CD4-positive, alpha-beta memory T cell (primary cell): Measurements from ENCODE around the gene ANKRD11. TPM values are rescaled to one million over a fixed set of nuclear protein-coding genes. Genes with fewer than 3 reads are reported as not detected.

Experiments used
- CTCF ChIA-PET: fragments of 350-600 bp; sonication (Branson Sonifier 250); formaldehyde crosslinking; loops from one replicate; lab custom pipeline; 2021; ENCODE audit warnings: inconsistent platforms; ENCODE audit not compliant: partially characterized antibody; lab: Charles Lee
- POLR2A ChIA-PET: fragments of 350-600 bp; sonication (Branson Sonifier 250); formaldehyde crosslinking; loops from one replicate; lab custom pipeline; 2021; ENCODE audit not compliant: partially characterized antibody; lab: Charles Lee
- DNase-seq, 5 donors: peaks; one replicate each; pipeline versions ENCODE4 v3.0.0 to v3.0.0-alpha.2; 2020 to 2022; ENCODE audit warnings: mixed read lengths in 1 of 5
- H3K27ac ChIP-seq: one replicate; pipeline ENCODE4 v1.7.0; 2013; ENCODE audit warnings: low read depth, low read length
- H3K27me3 ChIP-seq: 2 replicates; pipeline ENCODE4 v1.7.0; 2013; ENCODE audit warnings: mild to moderate bottlenecking, low read length, moderate library complexity; ENCODE audit not compliant: insufficient read depth
- H3K36me3 ChIP-seq: 2 replicates; pipeline ENCODE4 v1.7.0; 2013; ENCODE audit warnings: mild to moderate bottlenecking, low read length, moderate library complexity; ENCODE audit not compliant: insufficient read depth
- H3K4me1 ChIP-seq: 2 replicates; pipeline ENCODE4 v1.7.0; 2013; ENCODE audit warnings: mild to moderate bottlenecking, low read length, moderate library complexity; ENCODE audit not compliant: insufficient read depth
- H3K4me3 ChIP-seq, 2 donors: one replicate each; pipeline ENCODE4 v1.7.0; 2013; ENCODE audit warnings: low read length in 2 of 2, mild to moderate bottlenecking in 1 of 2
- H3K9me3 ChIP-seq, 2 donors: one replicate each; pipeline ENCODE4 v1.7.0; 2013; ENCODE audit warnings: low read length in 2 of 2, control low read depth in 1 of 2; ENCODE audit not compliant: control insufficient read depth in 1 of 2
- H3K27ac Mint-ChIP-seq, 7 donors: one replicate each; pipeline ENCODE4 v1.8.0; 2020 to 2021; ENCODE audit warnings: mixed read lengths in 7 of 7, mild to moderate bottlenecking in 6 of 7, inconsistent platforms in 3 of 7, moderate library complexity in 3 of 7
- H3K27me3 Mint-ChIP-seq, 2 donors: one replicate each; pipeline ENCODE4 v1.8.0; 2020 to 2021; ENCODE audit warnings: mixed read lengths in 2 of 2
- H3K36me3 Mint-ChIP-seq, 2 donors: one replicate each; pipeline ENCODE4 v1.8.0; 2020 to 2021; ENCODE audit warnings: mixed read lengths in 2 of 2, inconsistent platforms in 1 of 2, mild to moderate bottlenecking in 1 of 2
- H3K4me1 Mint-ChIP-seq, 4 donors: one replicate each; pipeline ENCODE4 v1.8.0; 2020 to 2021; ENCODE audit warnings: mixed read lengths in 4 of 4, mild to moderate bottlenecking in 1 of 4
- H3K4me3 Mint-ChIP-seq, 8 donors: one replicate each; pipeline ENCODE4 v1.8.0; 2020 to 2021; ENCODE audit warnings: mixed read lengths in 8 of 8, mild to moderate bottlenecking in 7 of 8, moderate library complexity in 6 of 8, inconsistent platforms in 3 of 8
- H3K9me3 Mint-ChIP-seq, 8 donors: one replicate each; pipeline ENCODE4 v1.8.0; 2020 to 2021; ENCODE audit warnings: mixed read lengths in 8 of 8, mild to moderate bottlenecking in 5 of 8, inconsistent platforms in 3 of 8, moderate library complexity in 1 of 8
- intact Hi-C: fragments of 100-400 bp; cut with micrococcal nuclease; formaldehyde crosslinking; loops from one replicate; pipeline ENCODE4 v1.15.1; 2023
- polyA plus RNA-seq, 2 donors: library from polyadenylated mRNA; unstranded; fragments of 300-500 nt; fragmentation: Illumina TruSeq; gene quantifications; one replicate each; pipeline ENCODE4 v1.2.3, GENCODE V29; 2021
- total RNA-seq, 2 experiments: library from RNA; stranded (reverse); gene quantifications; one replicate each; pipeline ENCODE4 v1.2.3, GENCODE V29; 2021

Gene ANKRD11
- total and polyA plus RNA-seq, 4 experiments from 2014 or later = 3.9 to 246 (median 140) TPM

DNA sequence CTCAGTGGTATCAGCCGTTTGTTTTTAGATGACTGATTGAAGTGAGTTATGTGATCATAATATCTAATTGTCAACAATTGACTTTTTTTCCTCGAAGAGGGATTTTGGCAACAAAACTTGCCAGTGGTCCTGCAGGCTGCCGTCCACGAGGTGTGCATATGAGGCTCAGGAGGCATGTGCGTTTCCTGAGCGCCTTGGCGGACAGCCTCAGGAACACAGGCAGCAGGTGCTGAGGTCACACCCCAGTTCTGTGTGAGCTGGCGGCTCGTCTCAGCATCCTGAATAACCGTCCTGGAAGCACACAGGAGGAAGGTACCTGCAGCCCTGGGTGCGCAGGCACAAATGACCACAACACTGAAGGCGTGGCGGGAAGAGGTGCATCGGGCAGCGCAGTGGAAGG is 29.5 kb upstream of the ANKRD11 start:
- ChIA-PET CTCF (no interaction called here), POLR2A (no interaction called here)
- no peak for DNase-seq
- Mint-ChIP-seq H3K27ac (peak overlapping the region in 2 of 7 donors; percentile 48 to 68), H3K4me1 (peaks cover 0 to 10% (median 6%) of the 10 kb centered on the region in 4 donors), H3K36me3 (peaks cover 30 to 50% of the 10 kb centered on the region in 2 donors), H3K9me3 (no peaks in the 10 kb centered on the region), H3K4me3 (no peak overlapping the region), H3K27me3 (no peaks in the 10 kb centered on the region)
- Histone ChIP-seq H3K27me3 (no peaks in the 10 kb centered on the region), H3K27ac (no peak overlapping the region), H3K4me3 (no peak overlapping the region), H3K36me3 (peaks cover 38% of the 10 kb centered on the region), H3K4me1 (no peaks in the 10 kb centered on the region), H3K9me3 (no peaks in the 10 kb centered on the region)
- intact Hi-C loops = no loop called here

DNA sequence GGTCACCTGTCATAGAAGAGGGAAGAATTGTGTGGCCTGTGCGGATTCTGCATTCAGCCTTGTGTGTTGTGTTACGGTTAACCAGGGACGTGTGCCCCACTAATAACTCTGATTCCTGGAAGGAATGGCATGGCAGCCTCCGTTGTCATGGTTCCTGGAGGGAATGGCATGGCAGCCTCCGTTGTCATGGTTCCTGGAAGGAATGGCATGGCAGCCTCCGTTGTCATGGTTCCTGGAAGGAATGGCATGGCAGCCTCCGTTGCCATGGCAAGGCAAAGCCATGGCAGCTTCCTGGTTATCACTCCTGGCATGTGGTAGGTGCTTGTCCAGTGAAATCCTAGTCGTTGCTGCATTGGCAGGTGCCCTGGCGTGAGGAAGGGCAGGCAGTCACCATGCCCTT is 26.8 kb upstream of the ANKRD11 start:
- H3K4me1 ChIP-seq = no peaks in the 10 kb centered on the region
- no peaks in the 10 kb centered on the region for H3K27me3 ChIP-seq
- no peak overlapping the region for H3K4me3 ChIP-seq
- Mint-ChIP-seq H3K36me3 (peaks cover 31 to 39% of the 10 kb centered on the region in 2 donors), H3K4me3 (no peak overlapping the region), H3K9me3 (no peaks in the 10 kb centered on the region), H3K4me1 (peaks cover 3 to 15% (median 6%) of the 10 kb centered on the region in 4 donors), H3K27me3 (no peaks in the 10 kb centered on the region), H3K27ac (no peak overlapping the region)
- no peak overlapping the region for H3K27ac ChIP-seq
- ChIA-PET CTCF (no interaction called here), POLR2A (interaction anchor here (0.7 to 1.8 kb wide), 2 partner anchors 26 to 94 kb away, joined by 3 to 5 read pairs; no protein-coding TSS in a partner anchor)
- H3K9me3 ChIP-seq = no peaks in the 10 kb centered on the region
- intact Hi-C loops = no loop called here
- DNase-seq = no peak
- H3K36me3 ChIP-seq = peaks cover 35% of the 10 kb centered on the region

DNA sequence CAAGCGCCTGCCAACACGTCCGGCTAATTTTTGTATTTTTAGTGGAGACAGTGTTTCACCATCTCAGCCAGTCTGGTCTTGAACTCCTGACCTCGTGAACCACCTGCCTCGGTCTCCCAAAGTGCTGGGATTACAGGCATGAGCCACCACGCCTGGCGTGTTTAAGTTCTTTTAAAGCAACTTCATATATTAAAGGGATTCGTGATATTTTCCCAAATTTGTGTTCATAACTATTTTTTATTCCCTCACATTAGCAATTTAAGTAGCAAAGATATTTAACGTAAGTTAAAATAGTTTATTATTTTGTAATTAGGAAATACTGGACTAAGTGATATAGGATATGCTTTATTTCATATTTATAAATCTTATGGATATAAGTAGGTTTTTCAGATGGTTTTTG is 22.1 kb upstream of the ANKRD11 start:
- Histone ChIP-seq H3K4me3 (no peak overlapping the region), H3K9me3 (no peaks in the 10 kb centered on the region), H3K27me3 (no peaks in the 10 kb centered on the region), H3K36me3 (peaks cover 30% of the 10 kb centered on the region), H3K27ac (no peak overlapping the region), H3K4me1 (peaks cover 15% of the 10 kb centered on the region)
- no peak overlapping the region for H3K4me3 Mint-ChIP-seq
- no peak for DNase-seq
- ChIA-PET CTCF (no interaction called here), POLR2A (no interaction called here)
- no peaks in the 10 kb centered on the region for H3K9me3 Mint-ChIP-seq
- peaks cover 14 to 24% of the 10 kb centered on the region in 2 donors for H3K36me3 Mint-ChIP-seq
- intact Hi-C loops = no loop called here
- H3K27me3 Mint-ChIP-seq = no peaks in the 10 kb centered on the region
- peaks cover 3 to 26% (median 16%) of the 10 kb centered on the region in 4 donors for H3K4me1 Mint-ChIP-seq
- H3K27ac Mint-ChIP-seq = peak overlapping the region in 1 of 7 donors; percentile 48

- POLR2A ChIA-PET = interaction anchor here (1.2 kb wide), 1 partner anchor 11 kb away, joined by 3 read pairs; no protein-coding TSS in a partner anchor
- peaks cover 30% of the 10 kb centered on the region for H3K36me3 ChIP-seq
- Mint-ChIP-seq H3K27ac (peak overlapping the region in 2 of 7 donors; percentile 59 to 68), H3K4me1 (peaks cover 6 to 37% (median 21%) of the 10 kb centered on the region in 4 donors), H3K27me3 (no peaks in the 10 kb centered on the region), H3K9me3 (no peaks in the 10 kb centered on the region), H3K36me3 (peaks cover 6 to 20% of the 10 kb centered on the region in 2 donors), H3K4me3 (peak overlapping the region in 1 of 8 donors; percentile 17)
- H3K9me3 ChIP-seq = no peaks in the 10 kb centered on the region
- CTCF ChIA-PET = interaction anchor here (0.9 kb wide), 1 partner anchor 15 kb away, joined by 3 read pairs; no protein-coding TSS in a partner anchor
- DNase-seq = no peak
- no peak overlapping the region for H3K27ac ChIP-seq
- H3K4me3 ChIP-seq = no peak overlapping the region
- no peaks in the 10 kb centered on the region for H3K27me3 ChIP-seq
- H3K4me1 ChIP-seq = peaks cover 24% of the 10 kb centered on the region
- intact Hi-C loops = no loop called here
Observed at GRCh38 chr16:89511374-89511773, 21.0 kb upstream of the ANKRD11 start.

DNA sequence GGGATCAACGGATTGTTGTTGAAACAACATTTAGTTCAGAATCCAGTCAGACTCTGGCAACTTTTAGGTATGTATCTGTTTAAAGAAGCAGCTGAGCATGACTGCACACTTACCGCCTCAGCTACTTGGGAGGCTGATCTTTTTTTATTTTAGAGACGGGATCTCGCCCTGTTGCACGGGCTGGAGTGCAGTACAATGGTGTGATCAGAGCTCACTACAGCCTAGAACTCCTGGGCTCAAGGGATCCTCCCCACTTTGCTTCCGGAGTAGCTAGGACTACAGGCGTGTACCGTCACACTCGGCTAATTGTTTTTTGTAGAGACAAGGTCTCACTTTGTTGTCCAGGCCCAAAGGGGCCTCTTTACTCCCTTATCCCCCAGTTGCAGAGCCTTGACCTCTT is 20.2 kb upstream of the ANKRD11 start:
- Histone ChIP-seq H3K36me3 (peaks cover 27% of the 10 kb centered on the region), H3K9me3 (no peaks in the 10 kb centered on the region), H3K4me3 (no peak overlapping the region), H3K4me1 (peaks cover 32% of the 10 kb centered on the region), H3K27me3 (no peaks in the 10 kb centered on the region), H3K27ac (peak overlapping the region; percentile 21)
- CTCF ChIA-PET = interaction anchor here (1.3 to 1.5 kb wide), 3 partner anchors 47 to 184 kb away, joined by 3 to 5 read pairs (median 4); no protein-coding TSS in a partner anchor
- peak overlapping the region in 5 of 8 donors; percentile 20 to 57 (median 44) for H3K4me3 Mint-ChIP-seq
- no peaks in the 10 kb centered on the region for H3K27me3 Mint-ChIP-seq
- no peaks in the 10 kb centered on the region for H3K9me3 Mint-ChIP-seq
- POLR2A ChIA-PET = interaction anchor here (0.8 to 3.8 kb wide), 3 partner anchors 12 to 195 kb away, joined by 3 to 79 read pairs (median 3); partner anchors contain the start of gene ANKRD11
- H3K27ac Mint-ChIP-seq = peak overlapping the region in 3 of 7 donors; percentile 32 to 85 (median 74)
- no peak for DNase-seq
- H3K36me3 Mint-ChIP-seq = peaks cover 6 to 20% of the 10 kb centered on the region in 2 donors
- intact Hi-C loops = no loop called here
- peaks cover 12 to 45% (median 28%) of the 10 kb centered on the region in 4 donors for H3K4me1 Mint-ChIP-seq

GRCh38 chr16:89507834-89508590 is 17.7 kb upstream of the ANKRD11 start, which contains the start of gene SPG7:
Gene SPG7, plus strand, starts transcription at chr16:89508403. Its CDS starts 15 bp downstream, at chr16:89508418.
- ChIA-PET CTCF (interaction anchor here (0.7 to 2.0 kb wide), 7 partner anchors 10 to 267 kb away, joined by 3 to 12 read pairs (median 4); no protein-coding TSS in a partner anchor), POLR2A (interaction anchor here (0.6 to 3.8 kb wide), 33 partner anchors 13 to 715 kb away, joined by 3 to 79 read pairs (median 4); partner anchors contain the start of genes ANKRD11, CDK10 and ZNF778)
- Mint-ChIP-seq H3K36me3 (peaks cover 0 to 15% of the 10 kb centered on the region in 2 donors), H3K4me1 (peaks cover 18 to 53% (median 32%) of the 10 kb centered on the region in 4 donors), H3K27ac (peak within 1 kb of the TSS; percentile 85 to 98 (median 96)), H3K27me3 (no peaks in the 10 kb centered on the region), H3K4me3 (peak within 1 kb of the TSS; percentile 89 to 97 (median 94)), H3K9me3 (no peaks in the 10 kb centered on the region)
- intact Hi-C loops = loop anchor here (1.0 to 5.0 kb wide), 5 partner anchors 26 to 194 kb away; partner anchors contain the start of gene RPL13
- no peaks in the 10 kb centered on the region for H3K27me3 ChIP-seq
- peaks cover 20% of the 10 kb centered on the region for H3K36me3 ChIP-seq
- peak; percentile 85 to 96 (median 93) for DNase-seq
- H3K4me1 ChIP-seq = peaks cover 40% of the 10 kb centered on the region
- no peaks in the 10 kb centered on the region for H3K9me3 ChIP-seq
- peak within 1 kb of the TSS; percentile 83 for H3K27ac ChIP-seq
- H3K4me3 ChIP-seq = peak within 1 kb of the TSS; percentile 76
